ENCODE results near the gene YLPM1. TPM values are rescaled to one million over a fixed set of nuclear protein-coding genes. Genes with fewer than 3 reads are reported as not detected.

Gene YLPM1
- polyA plus RNA-seq, 1 donor: 52.9 TPM

DNA sequence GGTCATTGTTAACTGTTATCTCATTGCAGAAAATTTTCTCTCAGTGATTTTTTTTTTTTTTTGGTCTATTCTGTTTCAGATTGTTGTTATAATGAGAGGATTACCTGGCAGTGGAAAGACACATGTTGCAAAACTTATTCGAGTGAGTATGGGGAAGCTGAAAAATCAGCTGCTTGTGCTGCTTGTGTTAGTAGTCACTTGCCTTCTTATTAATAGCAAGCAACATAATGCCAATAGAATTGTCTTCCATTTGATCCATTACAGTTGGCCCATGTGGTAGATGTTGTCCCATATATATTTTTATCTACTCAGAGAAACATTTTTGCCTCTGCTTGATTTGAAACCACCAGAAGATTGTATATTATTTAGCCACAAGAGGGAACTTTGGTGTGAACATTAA is 53.0 kb downstream of the YLPM1 start:
- no peaks in the 10 kb centered on the region for H3K4me1 ChIP-seq (ENCODE audit: control insufficient read depth, insufficient read depth, low read length)
- H3K4me3 ChIP-seq (ENCODE audit: low read length): no peak overlapping the region
- no peak overlapping the region for H3K27ac ChIP-seq (ENCODE audit: low read length)
- no peak for DNase-seq
- no peaks in the 10 kb centered on the region for H3K27me3 ChIP-seq (ENCODE audit: control insufficient read depth, insufficient read depth, low read length)
- no peaks in the 10 kb centered on the region for H3K9me3 ChIP-seq (ENCODE audit: control insufficient read depth, low read depth, low read length)
- 100% methylated on average over 1 of the region's 1 CpG for WGBS (ENCODE audit: insufficient coverage, low lambda C conversion rate)
- peaks cover 60% of the 10 kb centered on the region for H3K36me3 ChIP-seq (ENCODE audit: control insufficient read depth, insufficient read depth, low read length)

DNA sequence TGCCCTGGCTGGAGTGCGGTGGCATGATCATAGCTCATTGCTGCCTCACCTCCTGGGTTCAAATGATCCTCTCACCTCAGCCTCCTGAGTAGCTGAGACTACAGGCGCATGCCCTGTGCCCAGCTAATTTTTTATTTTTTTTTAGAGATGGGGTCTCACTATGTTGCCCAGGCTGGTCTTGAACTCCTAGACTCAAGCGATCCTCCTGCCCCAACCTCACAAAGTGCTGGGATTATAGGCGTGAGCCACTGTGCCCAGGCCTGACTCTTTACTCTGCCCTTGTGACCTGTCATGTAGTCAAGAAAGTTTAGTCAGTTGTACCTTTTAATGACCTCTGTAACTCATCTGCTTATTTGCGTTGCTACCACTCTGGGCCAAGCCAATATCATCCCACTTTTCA is 57.2 kb downstream of the YLPM1 start:
- Histone ChIP-seq H3K27ac (ENCODE audit: low read length) (no peak overlapping the region), H3K4me1 (ENCODE audit: control insufficient read depth, insufficient read depth, low read length) (no peaks in the 10 kb centered on the region), H3K36me3 (ENCODE audit: control insufficient read depth, insufficient read depth, low read length) (peaks cover 49% of the 10 kb centered on the region), H3K27me3 (ENCODE audit: control insufficient read depth, insufficient read depth, low read length) (no peaks in the 10 kb centered on the region), H3K4me3 (ENCODE audit: low read length) (no peak overlapping the region), H3K9me3 (ENCODE audit: control insufficient read depth, low read depth, low read length) (no peaks in the 10 kb centered on the region)
- WGBS (ENCODE audit: insufficient coverage, low lambda C conversion rate): 100% methylated on average over 1 of the region's 5 CpGs
- DNase-seq: no peak

DNA sequence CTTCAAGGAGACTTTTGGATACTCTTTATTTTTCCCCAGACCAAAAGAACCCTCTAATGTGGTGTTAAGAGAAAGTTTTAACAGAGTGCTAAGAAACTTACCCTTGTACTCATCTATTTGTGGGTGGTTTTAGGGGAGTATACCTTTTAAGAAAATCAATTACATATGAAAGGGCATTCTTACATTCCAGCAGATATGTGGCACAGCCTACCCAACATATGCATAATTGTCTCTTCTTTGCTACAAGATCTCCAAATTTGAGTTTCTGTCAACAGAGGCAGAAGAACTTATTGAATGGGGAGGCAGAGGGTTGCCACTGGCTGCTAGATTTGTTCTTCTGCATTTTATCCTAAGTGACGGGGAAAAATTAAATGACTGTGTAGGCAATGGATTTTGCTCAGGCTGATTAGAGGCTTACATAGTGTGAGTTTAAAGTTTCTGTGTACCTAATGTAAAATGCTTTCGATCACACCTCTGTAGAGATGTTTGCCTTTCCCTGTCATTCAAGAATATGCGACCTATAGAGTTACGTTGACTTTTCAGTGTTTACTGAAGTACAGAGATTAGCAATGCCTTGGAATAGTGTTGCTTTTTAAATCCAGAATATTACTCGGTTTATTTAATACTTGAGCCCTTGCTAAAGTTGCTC is 58.3 kb downstream of the YLPM1 start:
- H3K36me3 ChIP-seq (ENCODE audit: control insufficient read depth, insufficient read depth, low read length): peaks cover 44% of the 10 kb centered on the region
- no peak overlapping the region for H3K27ac ChIP-seq (ENCODE audit: low read length)
- WGBS (ENCODE audit: insufficient coverage, low lambda C conversion rate): no CpG with 5 or more reads among the region's 5 CpGs
- H3K9me3 ChIP-seq (ENCODE audit: control insufficient read depth, low read depth, low read length): no peaks in the 10 kb centered on the region
- H3K4me1 ChIP-seq (ENCODE audit: control insufficient read depth, insufficient read depth, low read length): no peaks in the 10 kb centered on the region
- no peak overlapping the region for H3K4me3 ChIP-seq (ENCODE audit: low read length)
- H3K27me3 ChIP-seq (ENCODE audit: control insufficient read depth, insufficient read depth, low read length): no peaks in the 10 kb centered on the region
- peak in 1 of 2 donors; percentile 60 for DNase-seq

DNA sequence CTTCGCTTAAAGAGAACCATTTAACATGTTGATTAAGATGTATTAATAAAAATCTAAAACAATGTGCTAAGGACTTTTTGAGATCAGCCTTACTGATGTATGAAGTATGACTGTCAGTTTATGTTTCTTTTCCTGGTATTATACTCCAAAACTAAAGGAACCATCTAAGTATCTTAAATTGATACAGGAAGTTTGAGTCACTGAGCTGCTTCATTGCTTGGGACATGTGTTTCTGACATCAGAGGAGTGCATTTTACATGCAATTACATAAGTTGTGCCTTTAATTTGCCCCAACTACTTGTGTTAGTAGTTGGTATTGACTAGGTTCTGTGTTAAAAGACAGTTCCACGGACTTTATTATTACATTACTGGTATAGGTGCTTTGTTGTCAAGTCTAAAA is 61.9 kb downstream of the YLPM1 start:
- Histone ChIP-seq H3K27me3 (ENCODE audit: control insufficient read depth, insufficient read depth, low read length) (no peaks in the 10 kb centered on the region), H3K36me3 (ENCODE audit: control insufficient read depth, insufficient read depth, low read length) (peaks cover 32% of the 10 kb centered on the region), H3K27ac (ENCODE audit: low read length) (no peak overlapping the region), H3K4me3 (ENCODE audit: low read length) (no peak overlapping the region), H3K9me3 (ENCODE audit: control insufficient read depth, low read depth, low read length) (no peaks in the 10 kb centered on the region), H3K4me1 (ENCODE audit: control insufficient read depth, insufficient read depth, low read length) (no peaks in the 10 kb centered on the region)
- WGBS (ENCODE audit: insufficient coverage, low lambda C conversion rate): 90% methylated on average over 2 of the region's 2 CpGs
- DNase-seq: no peak

DNA sequence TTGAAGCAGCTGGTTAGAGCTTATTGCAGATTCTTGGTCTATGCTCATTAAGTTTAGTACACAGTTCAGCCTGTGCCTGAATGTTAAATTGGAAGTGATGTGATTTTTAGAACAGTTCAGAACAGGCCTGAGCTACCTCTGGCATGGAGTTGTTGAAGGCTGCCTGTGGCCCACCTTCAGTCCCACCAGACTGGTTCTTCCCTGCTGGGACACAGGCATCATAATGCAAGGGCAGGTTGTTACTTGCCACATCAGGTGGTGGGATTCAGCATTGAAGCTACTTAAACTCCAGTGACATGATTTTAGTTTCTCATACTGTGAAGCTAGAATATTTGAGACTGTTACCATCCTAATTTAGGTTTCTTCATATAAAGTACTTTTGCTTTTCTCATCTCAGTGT is 63.5 kb downstream of the YLPM1 start:
- no peak for DNase-seq
- Histone ChIP-seq H3K4me1 (ENCODE audit: control insufficient read depth, insufficient read depth, low read length) (no peaks in the 10 kb centered on the region), H3K27me3 (ENCODE audit: control insufficient read depth, insufficient read depth, low read length) (no peaks in the 10 kb centered on the region), H3K9me3 (ENCODE audit: control insufficient read depth, low read depth, low read length) (no peaks in the 10 kb centered on the region), H3K4me3 (ENCODE audit: low read length) (no peak overlapping the region), H3K27ac (ENCODE audit: low read length) (no peak overlapping the region), H3K36me3 (ENCODE audit: control insufficient read depth, insufficient read depth, low read length) (peaks cover 38% of the 10 kb centered on the region)

DNA sequence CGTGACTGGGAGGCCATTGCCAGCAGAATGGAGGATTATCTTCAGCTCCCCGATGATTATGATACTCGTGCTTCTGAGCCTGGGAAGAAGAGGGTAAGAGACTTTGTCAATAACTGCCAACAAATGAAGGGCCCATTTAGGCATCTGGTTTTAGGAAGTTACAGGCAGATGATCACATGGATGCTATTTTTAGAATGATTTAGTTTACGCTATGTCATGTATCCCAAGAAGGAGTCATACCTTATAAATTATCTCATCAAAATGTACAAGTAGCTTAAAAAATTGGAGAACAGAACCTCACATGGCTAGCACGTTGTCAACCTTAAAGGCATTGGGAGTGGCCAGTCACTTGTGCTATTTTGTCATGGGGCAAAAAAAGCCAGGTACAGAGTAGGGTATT is 66.1 kb downstream of the YLPM1 start:
- Histone ChIP-seq H3K36me3 (ENCODE audit: control insufficient read depth, insufficient read depth, low read length) (peaks cover 30% of the 10 kb centered on the region), H3K9me3 (ENCODE audit: control insufficient read depth, low read depth, low read length) (no peaks in the 10 kb centered on the region), H3K4me1 (ENCODE audit: control insufficient read depth, insufficient read depth, low read length) (no peaks in the 10 kb centered on the region), H3K4me3 (ENCODE audit: low read length) (no peak overlapping the region), H3K27me3 (ENCODE audit: control insufficient read depth, insufficient read depth, low read length) (no peaks in the 10 kb centered on the region), H3K27ac (ENCODE audit: low read length) (no peak overlapping the region)
- no CpG with 5 or more reads among the region's 5 CpGs for WGBS (ENCODE audit: insufficient coverage, low lambda C conversion rate)
- no peak for DNase-seq

DNA sequence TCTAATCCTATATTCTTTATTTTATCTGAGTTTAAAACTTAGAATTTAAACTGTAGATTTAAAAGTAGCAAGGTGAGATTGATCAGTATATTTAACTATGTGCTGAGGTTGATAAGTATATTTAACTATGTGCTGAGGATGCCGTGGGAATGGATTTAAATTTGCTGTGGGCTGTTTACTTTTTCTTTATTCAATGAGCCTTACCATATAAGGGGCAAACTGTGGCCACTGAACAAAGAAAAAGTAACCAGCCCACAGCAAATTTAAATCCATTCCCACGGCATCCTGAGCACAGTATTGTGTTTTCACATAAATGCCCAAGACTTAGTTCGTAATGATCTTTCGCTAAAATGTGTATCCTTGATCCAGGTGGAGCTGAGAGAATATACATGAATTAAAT is 69.7 kb downstream of the YLPM1 start:
- DNase-seq: no peak
- no peaks in the 10 kb centered on the region for H3K27me3 ChIP-seq (ENCODE audit: control insufficient read depth, insufficient read depth, low read length)
- no peak overlapping the region for H3K27ac ChIP-seq (ENCODE audit: low read length)
- H3K4me1 ChIP-seq (ENCODE audit: control insufficient read depth, insufficient read depth, low read length): no peaks in the 10 kb centered on the region
- H3K4me3 ChIP-seq (ENCODE audit: low read length): no peak overlapping the region
- no peaks in the 10 kb centered on the region for H3K9me3 ChIP-seq (ENCODE audit: control insufficient read depth, low read depth, low read length)
- 71% methylated on average over 1 of the region's 4 CpGs for WGBS (ENCODE audit: insufficient coverage, low lambda C conversion rate)
- peaks cover 41% of the 10 kb centered on the region for H3K36me3 ChIP-seq (ENCODE audit: control insufficient read depth, insufficient read depth, low read length)

DNA sequence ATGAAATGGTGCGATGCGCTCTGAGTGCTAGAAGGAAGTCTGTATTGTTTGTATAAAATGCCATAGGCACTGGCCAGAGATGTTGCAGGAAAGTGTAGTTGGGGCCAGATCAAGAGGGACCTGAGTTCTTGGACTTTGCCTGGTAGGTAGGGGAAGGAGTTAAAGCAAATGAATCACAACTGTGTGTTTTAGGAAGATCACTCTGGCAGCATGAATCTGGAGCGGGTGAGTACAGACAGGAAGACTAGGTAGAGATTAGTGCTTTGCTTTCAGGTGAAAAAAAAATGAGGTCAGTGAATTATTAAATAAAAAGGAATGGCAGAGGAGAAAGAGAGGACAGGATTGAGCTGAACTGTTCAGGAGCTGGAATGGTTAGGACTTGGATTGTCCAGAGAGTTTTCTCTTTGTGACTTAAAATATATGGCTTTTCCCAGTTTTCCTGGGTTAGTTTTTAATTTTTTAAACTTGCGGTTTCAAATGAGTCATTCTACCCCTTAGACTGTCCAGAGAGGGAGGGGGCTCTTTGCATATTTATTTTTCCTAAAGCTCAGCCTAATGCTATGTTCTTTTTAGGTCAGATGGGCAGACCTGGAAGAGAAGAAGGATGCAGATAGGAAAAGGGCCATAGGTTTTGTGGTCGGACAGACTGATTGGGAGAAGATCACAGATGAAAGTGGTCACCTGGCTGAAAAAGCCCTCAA is 71.7 kb downstream of the YLPM1 start:
- H3K9me3 ChIP-seq (ENCODE audit: control insufficient read depth, low read depth, low read length): no peaks in the 10 kb centered on the region
- WGBS (ENCODE audit: insufficient coverage, low lambda C conversion rate): no CpG with 5 or more reads among the region's 5 CpGs

DNA sequence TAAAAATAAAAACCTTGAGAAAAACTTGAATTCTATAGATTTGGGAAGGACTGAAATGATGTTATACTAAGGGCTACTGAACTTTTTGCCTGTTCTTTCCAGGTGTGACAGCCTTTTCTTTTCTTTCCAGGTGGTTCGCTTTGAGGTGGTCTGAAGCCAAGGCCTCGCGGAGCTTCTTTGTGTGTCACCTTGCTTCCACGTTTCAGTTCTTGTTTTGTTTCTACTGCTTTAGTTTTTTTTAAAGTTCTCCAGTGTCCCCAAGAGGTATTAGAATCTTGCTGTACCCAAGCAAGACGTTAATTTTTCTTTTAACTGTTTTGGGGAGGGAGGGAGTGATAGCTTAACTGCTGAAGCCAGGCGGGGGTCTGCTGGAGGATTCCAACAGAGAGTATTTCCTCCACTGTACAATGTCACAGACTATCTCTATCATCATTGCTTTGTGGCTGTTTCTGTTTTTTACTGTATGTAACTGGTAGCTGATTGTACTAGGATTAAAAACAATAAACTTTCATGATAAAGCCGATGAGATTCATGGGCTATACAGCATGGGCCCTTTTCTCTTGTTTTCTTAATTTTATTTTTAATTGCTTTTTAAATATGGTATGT is 72.6 kb downstream of the YLPM1 start:
- Histone ChIP-seq H3K4me1 (ENCODE audit: control insufficient read depth, insufficient read depth, low read length) (no peaks in the 10 kb centered on the region), H3K27ac (ENCODE audit: low read length) (no peak overlapping the region), H3K9me3 (ENCODE audit: control insufficient read depth, low read depth, low read length) (no peaks in the 10 kb centered on the region), H3K27me3 (ENCODE audit: control insufficient read depth, insufficient read depth, low read length) (no peaks in the 10 kb centered on the region), H3K4me3 (ENCODE audit: low read length) (no peak overlapping the region), H3K36me3 (ENCODE audit: control insufficient read depth, insufficient read depth, low read length) (peaks cover 26% of the 10 kb centered on the region)
- no CpG with 5 or more reads among the region's 7 CpGs for WGBS (ENCODE audit: insufficient coverage, low lambda C conversion rate)
- no peak for DNase-seq

More for the DNA sequence above, 71.7 kb downstream of the YLPM1 start:
- DNase-seq: no peak
- H3K4me3 ChIP-seq (ENCODE audit: low read length): no peak overlapping the region
- no peaks in the 10 kb centered on the region for H3K4me1 ChIP-seq (ENCODE audit: control insufficient read depth, insufficient read depth, low read length)
- no peaks in the 10 kb centered on the region for H3K27me3 ChIP-seq (ENCODE audit: control insufficient read depth, insufficient read depth, low read length)
- H3K27ac ChIP-seq (ENCODE audit: low read length): no peak overlapping the region
- peaks cover 29% of the 10 kb centered on the region for H3K36me3 ChIP-seq (ENCODE audit: control insufficient read depth, insufficient read depth, low read length)

DNA sequence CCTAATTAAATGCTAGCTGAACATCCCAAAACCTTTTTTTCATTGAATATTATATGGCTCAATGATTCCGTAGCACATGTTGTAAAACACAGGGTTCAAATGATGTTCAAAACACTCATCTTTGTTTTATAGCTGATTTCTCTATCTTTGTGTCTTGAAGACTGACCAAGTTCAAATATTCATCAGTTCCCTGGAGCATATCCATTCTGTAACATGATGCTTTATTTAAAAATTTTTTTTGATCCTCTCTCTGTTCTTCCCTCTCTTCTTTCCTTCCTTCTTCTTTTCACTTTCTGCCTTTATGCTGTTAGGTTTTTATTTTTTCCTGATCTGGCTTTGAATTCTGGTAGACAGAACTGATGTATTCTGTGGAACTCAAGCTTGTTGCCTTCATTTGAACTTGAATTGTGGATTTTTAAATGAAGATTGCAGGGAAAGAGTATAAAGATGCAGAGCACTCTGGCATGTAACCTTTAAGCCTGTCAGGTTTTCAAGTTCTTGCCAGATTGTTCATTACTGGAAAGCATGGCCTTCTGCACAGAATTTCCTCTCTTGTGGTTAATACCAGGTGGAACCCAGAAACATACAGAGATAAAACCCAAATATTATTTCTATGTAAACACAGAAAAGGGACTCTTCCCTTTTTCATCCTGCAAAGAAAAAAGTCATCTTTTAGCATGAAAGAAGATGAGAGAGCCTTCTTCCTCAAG is 73.3 kb downstream of the YLPM1 start:
- no peaks in the 10 kb centered on the region for H3K4me1 ChIP-seq (ENCODE audit: control insufficient read depth, insufficient read depth, low read length)
- H3K36me3 ChIP-seq (ENCODE audit: control insufficient read depth, insufficient read depth, low read length): peaks cover 22% of the 10 kb centered on the region
- H3K9me3 ChIP-seq (ENCODE audit: control insufficient read depth, low read depth, low read length): no peaks in the 10 kb centered on the region
- DNase-seq: no peak
- no peak overlapping the region for H3K27ac ChIP-seq (ENCODE audit: low read length)
- H3K27me3 ChIP-seq (ENCODE audit: control insufficient read depth, insufficient read depth, low read length): no peaks in the 10 kb centered on the region
- WGBS (ENCODE audit: insufficient coverage, low lambda C conversion rate): 71% methylated on average over 1 of the region's 1 CpG
- no peak overlapping the region for H3K4me3 ChIP-seq (ENCODE audit: low read length)

Data from large intestine (tissue), 3 donors.